Spleen (tissue), 11 donors: ENCODE measurements around the gene FHIT. TPM values are rescaled to one million over a fixed set of nuclear protein-coding genes. Genes with fewer than 3 reads are reported as not detected.

Experiments used
- DNase-seq: peaks from one replicate; pipeline ENCODE4 v3.0.0-alpha.2; 2020
- H3K27ac ChIP-seq, 8 donors: fragments of 200-600 bp; sonication (generic) in 7 of 8; 1 replicate in 4 of 8; 2 replicates in 4 of 8; pipeline versions ENCODE4 v1.5.0 to v1.8.0; 2016 to 2021; ENCODE audit warnings: inconsistent platforms in 4 of 8, mild to moderate bottlenecking in 4 of 8, moderate library complexity in 1 of 8
- H3K27me3 ChIP-seq, 7 donors: fragments of 200-600 bp; sonication (generic) in 6 of 7; replicated peaks in 1 of 7; 1 replicate in 4 of 7; 2 replicates in 3 of 7; pipeline versions ENCODE4 v1.5.0 to v1.8.0; 2016 to 2021; ENCODE audit warnings: inconsistent platforms in 3 of 7, mild to moderate bottlenecking in 1 of 7
- H3K36me3 ChIP-seq, 6 donors: fragments of 200-600 bp; sonication (generic) in 5 of 6; 1 replicate in 4 of 6; 2 replicates in 2 of 6; pipeline versions ENCODE4 v1.5.0 to v1.8.0; 2016 to 2021; ENCODE audit warnings: inconsistent platforms in 2 of 6
- H3K4me1 ChIP-seq, 6 donors: fragments of 200-600 bp; sonication (generic) in 5 of 6; 1 replicate in 3 of 6; 2 replicates in 3 of 6; pipeline versions ENCODE4 v1.5.0 to v1.8.0; 2016 to 2021; ENCODE audit warnings: inconsistent platforms in 3 of 6
- H3K4me3 ChIP-seq, 8 donors: fragments of 200-600 bp; sonication (generic) in 7 of 8; 1 replicate in 4 of 8; 2 replicates in 4 of 8; pipeline versions ENCODE4 v1.5.0 to v1.8.0; 2016 to 2021; ENCODE audit warnings: inconsistent platforms in 4 of 8, mild to moderate bottlenecking in 4 of 8, moderate library complexity in 2 of 8
- H3K9me3 ChIP-seq, 8 donors: fragments of 200-600 bp; sonication (generic) in 7 of 8; 1 replicate in 4 of 8; 2 replicates in 4 of 8; pipeline versions ENCODE4 v1.5.0 to v1.8.0; 2016 to 2021; ENCODE audit warnings: inconsistent platforms in 4 of 8
- CTCF ChIP-seq, 11 experiments: fragments of 200-600 bp in 7 of 11; fragments of 450-650 bp in 4 of 11; sonication (generic) in 4 of 11; IDR thresholded peaks in 8 of 11; conservative IDR thresholded peaks in 3 of 11; 1 replicate in 7 of 11; 2 replicates in 4 of 11; pipeline versions ENCODE4 v1.4.0 to v1.8.0; 2016 to 2021; ENCODE audit warnings: antibody characterized with exemption in 11 of 11, inconsistent platforms in 4 of 11, mild to moderate bottlenecking in 1 of 11
- POLR2A ChIP-seq, 3 donors: fragments of 450-650 bp; IDR thresholded peaks; one replicate each; pipeline ENCODE4 v1.5.1; 2017; ENCODE audit warnings: antibody characterized with exemption in 3 of 3, mild to moderate bottlenecking in 1 of 3
- POLR2AphosphoS5 ChIP-seq, 3 donors: sonication (generic); formaldehyde crosslinking; IDR thresholded peaks; one replicate each; pipeline ENCODE4 v1.5.1; 2017; ENCODE audit warnings: antibody characterized with exemption in 3 of 3
- WGBS, 5 donors: extraction: QIAGEN DNeasy Blood & Tissue Kit in 3 of 5; methylation state at CpG; one replicate each; pipeline versions ENCODE4 v1.1.5 to v1.1.7; 2013 to 2018; 5-methylcytosine and 5-hydroxymethylcytosine counted together
- intact Hi-C: fragments of 100-400 bp; cut with DNase I; formaldehyde crosslinking; loops from one replicate; pipeline ENCODE4 v1.15.0; 2023; ENCODE audit warnings: low total_unique reads
- polyA plus RNA-seq, 3 donors: library from polyadenylated mRNA; stranded (reverse); fragments of 200-250 nt; gene quantifications; one replicate each; pipeline ENCODE4 v1.2.1, GENCODE V29; 2013
- total RNA-seq, 7 donors: library from RNA; depleted of rRNA in 3 of 7; stranded (reverse); fragments of >200 nt in 3 of 7; fragmentation: NEBNext Ultra II Directional in 4 of 7; extraction: Animal tissue kit (Norgen Biotek cat#: 25700) in 4 of 7; gene quantifications; one replicate each; pipeline versions ENCODE4 v1.1.0 to v1.2.1, GENCODE V29; 2016 to 2021
- donor health status: healthy with polysubstance abuse.
- donor health status: DM: no; HTN: no; CAD: no; lungs with moderate emphysema.
- donor health status: DM: no; HTN: no; CAD: no.
- donor health status: Bipolar disorder and iron deficiency.
- donor health status: healthy.
- donor health status: DM: no; HTN: no; CAD: no.
- donor health status: DM: yes; HTN: yes; CAD: no.

FHIT gene
- total and polyA plus RNA-seq, 10 donors: 4.1 to 23.1 (median 12.2) TPM

- no peak overlapping the region for H3K27ac ChIP-seq
- intact Hi-C loops: no loop called here
- no peak overlapping the region for H3K4me3 ChIP-seq
- 67 to 74% (median 73%) methylated on average over 6 to 7 of the region's 7 CpGs for WGBS, 5 donors
- no peaks in the 10 kb centered on the region for H3K27me3 ChIP-seq
- no peak for DNase-seq
- H3K4me1 ChIP-seq: no peaks in the 10 kb centered on the region
- TF ChIP-seq POLR2A (IDR thresholded peaks at IDR 0.05) (no peak), POLR2AphosphoS5 (IDR thresholded peaks at IDR 0.05) (no peak), CTCF (IDR thresholded peaks at IDR 0.05 in 8 of 11, conservative IDR thresholded peaks at IDR 0.05 in 3 of 11) (no peak)
- no peaks in the 10 kb centered on the region for H3K36me3 ChIP-seq
- H3K9me3 ChIP-seq: peaks cover 0 to 6% (median 0%) of the 10 kb centered on the region in 8 donors
Measured at GRCh38 chr3:60192297-60193114, 1058.7 kb downstream of the FHIT start.

- WGBS, 5 donors: 54 to 75% (median 63%) methylated on average over 2 of the region's 2 CpGs
- H3K27ac ChIP-seq: no peak overlapping the region
- intact Hi-C loops: no loop called here
- peaks cover 0 to 6% (median 0%) of the 10 kb centered on the region in 8 donors for H3K9me3 ChIP-seq
- H3K4me3 ChIP-seq: no peak overlapping the region
- TF ChIP-seq POLR2AphosphoS5 (IDR thresholded peaks at IDR 0.05): no peak
- no peak for TF ChIP-seq CTCF (IDR thresholded peaks at IDR 0.05 in 8 of 11, conservative IDR thresholded peaks at IDR 0.05 in 3 of 11)
- H3K36me3 ChIP-seq: no peaks in the 10 kb centered on the region
- no peaks in the 10 kb centered on the region for H3K4me1 ChIP-seq
- H3K27me3 ChIP-seq: no peaks in the 10 kb centered on the region
- DNase-seq: no peak
Measured at GRCh38 chr3:60190073-60190472, 1061.2 kb downstream of the FHIT start.

- Histone ChIP-seq H3K4me1 (no peaks in the 10 kb centered on the region), H3K9me3 (no peaks in the 10 kb centered on the region), H3K4me3 (no peak overlapping the region), H3K27me3 (no peaks in the 10 kb centered on the region), H3K36me3 (no peaks in the 10 kb centered on the region), H3K27ac (no peak overlapping the region)
- 74 to 86% (median 79%) methylated on average over 3 of the region's 3 CpGs for WGBS, 5 donors
- no peak for DNase-seq
- TF ChIP-seq POLR2AphosphoS5 (IDR thresholded peaks at IDR 0.05) (no peak), POLR2A (IDR thresholded peaks at IDR 0.05) (no peak), CTCF (IDR thresholded peaks at IDR 0.05 in 8 of 11, conservative IDR thresholded peaks at IDR 0.05 in 3 of 11) (no peak)
- intact Hi-C loops: no loop called here
Measured at GRCh38 chr3:60189304-60189703, 1061.9 kb downstream of the FHIT start.

GRCh38 chr3:60188803-60189202, 1062.4 kb downstream of the FHIT start:
- no peaks in the 10 kb centered on the region for H3K36me3 ChIP-seq
- no peak for TF ChIP-seq CTCF (IDR thresholded peaks at IDR 0.05 in 8 of 11, conservative IDR thresholded peaks at IDR 0.05 in 3 of 11)
- TF ChIP-seq POLR2A (IDR thresholded peaks at IDR 0.05): no peak
- TF ChIP-seq POLR2AphosphoS5 (IDR thresholded peaks at IDR 0.05): no peak
- DNase-seq: no peak
- no peaks in the 10 kb centered on the region for H3K27me3 ChIP-seq
- no peak overlapping the region for H3K4me3 ChIP-seq
- no peaks in the 10 kb centered on the region for H3K4me1 ChIP-seq
- 55 to 71% (median 63%) methylated on average over 2 of the region's 2 CpGs for WGBS, 5 donors
- H3K9me3 ChIP-seq: no peaks in the 10 kb centered on the region
- H3K27ac ChIP-seq: no peak overlapping the region
- intact Hi-C loops: no loop called here
